Calu3 (cell line): ENCODE results near the gene PROK1. TPM values are rescaled to one million over a fixed set of nuclear protein-coding genes. Genes with fewer than 3 reads are reported as not detected.

Experiments
- BruUV-seq: library from RNA; stranded (reverse); fragments of 400-500 nt; replicated peaks from 2 replicates; lab custom pipeline; 2021; lab: Mats Ljungman, UMichigan
- CTCF ChIA-PET: fragments of 300-600 bp; sonication (Branson Sonifier 250); formaldehyde crosslinking; loops from one replicate; lab custom pipeline; 2022; ENCODE audit warnings: antibody characterized with exemption; lab: Charles Lee
- DNase-seq: peaks from one replicate; pipeline ENCODE4 v3.0.0; 2022
- H3K27ac Mint-ChIP-seq: one replicate; pipeline ENCODE4 v1.8.0; 2022; ENCODE audit warnings: mixed read lengths; ENCODE audit not compliant: unreplicated experiment
- H3K27me3 Mint-ChIP-seq: one replicate; pipeline ENCODE4 v1.8.0; 2022; ENCODE audit warnings: mixed read lengths; ENCODE audit not compliant: unreplicated experiment
- H3K36me3 Mint-ChIP-seq: one replicate; pipeline ENCODE4 v1.8.0; 2022; ENCODE audit warnings: mild to moderate bottlenecking, moderate library complexity, mixed read lengths; ENCODE audit not compliant: insufficient read depth, unreplicated experiment
- H3K4me1 Mint-ChIP-seq: one replicate; pipeline ENCODE4 v1.8.0; 2022; ENCODE audit warnings: mild to moderate bottlenecking, low read depth, mixed read lengths; ENCODE audit not compliant: unreplicated experiment
- H3K4me3 Mint-ChIP-seq: one replicate; pipeline ENCODE4 v1.8.0; 2022; ENCODE audit warnings: mild to moderate bottlenecking, low read depth, moderate library complexity, mixed read lengths; ENCODE audit not compliant: unreplicated experiment
- H3K9me3 Mint-ChIP-seq: one replicate; pipeline ENCODE4 v1.8.0; 2022; ENCODE audit warnings: low read depth, mixed read lengths; ENCODE audit not compliant: unreplicated experiment
- intact Hi-C: fragments of 100-400 bp; cut with micrococcal nuclease; formaldehyde crosslinking; loops from one replicate; pipeline ENCODE4 v1.10.0; 2022; ENCODE audit not compliant: unreplicated experiment
- total RNA-seq: library from RNA; stranded (reverse); gene quantifications from 2 replicates; pipeline ENCODE4 v1.2.3, GENCODE V29; 2022
- TF ChIP-seq, protein P1 (sequence below): fragments of 200-600 bp; IDR thresholded peaks from one replicate; pipeline ENCODE4 v1.8.0; 2022; ENCODE audit warnings: antibody characterized with exemption; ENCODE audit not compliant: unreplicated experiment

The PROK1 gene
- total RNA-seq, 1 experiment from 2014 or later: not detected

DNA sequence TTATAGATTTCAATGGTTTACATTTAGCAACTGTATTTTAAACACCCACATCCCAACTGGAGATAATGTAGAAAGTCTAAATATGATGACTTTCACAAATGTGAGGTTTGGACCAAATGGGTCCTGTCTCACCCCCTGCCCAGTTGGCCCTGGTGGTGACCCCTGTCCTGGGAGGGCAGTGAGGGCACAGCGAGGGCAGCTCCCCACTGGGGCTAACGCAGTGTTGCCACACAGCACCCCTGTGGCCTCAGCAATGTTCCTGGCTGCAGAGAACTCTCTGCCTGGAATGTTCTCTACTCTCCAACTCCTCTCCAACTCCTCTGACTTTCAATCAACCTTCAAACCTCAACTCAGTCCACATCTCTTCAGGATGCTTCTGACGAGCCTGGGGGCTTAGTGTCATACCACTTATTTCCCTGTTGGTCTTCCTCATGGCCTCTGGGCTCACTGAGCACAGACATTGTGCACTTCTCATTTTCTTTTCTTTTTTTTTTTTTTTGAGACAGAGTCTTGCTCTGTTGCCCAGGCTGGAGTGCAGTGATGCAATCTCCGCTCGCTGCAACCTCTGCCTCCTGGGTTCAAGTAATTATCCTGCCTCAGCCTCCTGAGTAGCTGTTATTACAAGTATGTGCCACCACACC is 42.2 kb downstream of the PROK1 start:
- no peaks in the 10 kb centered on the region for H3K9me3 Mint-ChIP-seq
- DNase-seq: no peak
- H3K27me3 Mint-ChIP-seq: peaks cover 11% of the 10 kb centered on the region
- no peak overlapping the region for H3K4me3 Mint-ChIP-seq
- no peak overlapping the region for H3K27ac Mint-ChIP-seq
- intact Hi-C loops: no loop called here
- peaks cover under 1% of the 10 kb centered on the region for H3K4me1 Mint-ChIP-seq
- TF ChIP-seq, protein P1, sequence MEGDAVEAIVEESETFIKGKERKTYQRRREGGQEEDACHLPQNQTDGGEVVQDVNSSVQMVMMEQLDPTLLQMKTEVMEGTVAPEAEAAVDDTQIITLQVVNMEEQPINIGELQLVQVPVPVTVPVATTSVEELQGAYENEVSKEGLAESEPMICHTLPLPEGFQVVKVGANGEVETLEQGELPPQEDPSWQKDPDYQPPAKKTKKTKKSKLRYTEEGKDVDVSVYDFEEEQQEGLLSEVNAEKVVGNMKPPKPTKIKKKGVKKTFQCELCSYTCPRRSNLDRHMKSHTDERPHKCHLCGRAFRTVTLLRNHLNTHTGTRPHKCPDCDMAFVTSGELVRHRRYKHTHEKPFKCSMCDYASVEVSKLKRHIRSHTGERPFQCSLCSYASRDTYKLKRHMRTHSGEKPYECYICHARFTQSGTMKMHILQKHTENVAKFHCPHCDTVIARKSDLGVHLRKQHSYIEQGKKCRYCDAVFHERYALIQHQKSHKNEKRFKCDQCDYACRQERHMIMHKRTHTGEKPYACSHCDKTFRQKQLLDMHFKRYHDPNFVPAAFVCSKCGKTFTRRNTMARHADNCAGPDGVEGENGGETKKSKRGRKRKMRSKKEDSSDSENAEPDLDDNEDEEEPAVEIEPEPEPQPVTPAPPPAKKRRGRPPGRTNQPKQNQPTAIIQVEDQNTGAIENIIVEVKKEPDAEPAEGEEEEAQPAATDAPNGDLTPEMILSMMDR: no peak
- no peaks in the 10 kb centered on the region for H3K36me3 Mint-ChIP-seq
- no TSS peak for BruUV-seq
- CTCF ChIA-PET: no interaction called here

DNA sequence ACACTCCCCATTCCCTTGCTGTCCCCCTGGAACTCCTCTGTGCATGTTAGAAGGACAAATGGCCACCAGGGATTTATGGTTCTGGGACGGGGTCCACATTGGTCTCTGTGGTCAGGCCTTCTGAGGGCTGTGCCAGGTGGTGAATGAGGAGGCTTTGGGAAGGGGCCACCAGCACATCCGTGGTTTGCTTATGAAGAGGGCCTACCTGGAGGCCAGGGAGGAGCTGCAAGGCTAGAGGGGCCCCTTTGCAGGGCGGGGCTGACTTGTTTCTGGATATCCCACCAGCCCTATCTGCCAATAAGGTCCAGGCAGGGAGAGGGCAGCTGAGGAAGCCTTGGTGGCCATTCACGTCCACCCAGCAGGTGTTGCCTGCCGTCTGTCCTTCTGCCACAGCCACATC is 43.1 kb downstream of the PROK1 start:
- no TSS peak for BruUV-seq
- intact Hi-C loops: no loop called here
- H3K9me3 Mint-ChIP-seq: no peaks in the 10 kb centered on the region

DNA sequence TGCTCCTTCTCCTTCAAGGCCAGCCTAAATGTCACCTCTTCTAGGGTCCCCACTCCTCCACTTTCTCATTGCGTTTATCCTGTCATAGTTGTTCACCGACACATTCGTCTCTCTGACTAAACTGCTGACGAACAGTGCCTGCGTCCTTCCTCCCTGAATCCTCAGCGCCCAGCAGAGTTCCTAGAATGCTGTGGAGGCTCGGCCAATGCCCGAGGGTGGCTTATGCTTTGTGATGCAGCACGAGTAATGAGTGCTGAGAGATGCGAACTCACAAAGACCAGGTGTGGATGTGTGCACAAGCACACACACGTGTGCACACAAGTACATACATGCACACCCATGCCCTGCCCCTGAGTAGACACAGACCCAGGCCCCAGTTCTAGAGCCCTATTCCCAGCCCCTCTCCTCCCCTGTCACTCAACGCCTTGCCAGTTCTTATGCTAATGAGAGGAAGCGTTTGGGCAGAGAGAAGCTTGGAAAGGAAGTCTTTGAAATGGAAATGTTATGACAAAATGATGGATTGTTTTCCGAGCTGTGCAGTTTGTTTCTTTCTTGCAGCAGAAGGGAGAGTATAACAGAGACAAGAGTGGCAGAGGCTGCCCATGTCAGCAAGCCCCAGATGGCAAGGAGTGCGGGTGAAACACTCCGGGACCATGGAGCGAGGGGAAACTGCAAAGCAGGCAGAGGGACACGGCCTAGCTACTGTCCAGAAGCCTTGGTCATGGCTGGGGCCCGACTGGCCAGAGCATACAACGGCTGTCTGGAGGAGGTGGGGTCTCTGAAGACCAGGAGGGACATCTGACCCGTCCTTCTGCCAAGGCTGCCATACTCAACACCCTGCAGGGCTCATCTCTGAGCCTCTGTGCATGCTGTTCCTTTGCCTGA is 43.8 kb downstream of the PROK1 start:
- intact Hi-C loops: no loop called here
- CTCF ChIA-PET: interaction anchor here (0.8 to 2.3 kb wide), 6 partner anchors 8 to 84 kb away, joined by 3 to 20 read pairs (median 11); no protein-coding TSS in a partner anchor
- Mint-ChIP-seq H3K4me3 (no peak overlapping the region), H3K4me1 (no peaks in the 10 kb centered on the region), H3K9me3 (no peaks in the 10 kb centered on the region), H3K27me3 (peaks cover 27% of the 10 kb centered on the region), H3K27ac (no peak overlapping the region), H3K36me3 (no peaks in the 10 kb centered on the region)
- no peak for DNase-seq
- BruUV-seq: no TSS peak
- TF ChIP-seq, protein P1: no peak

More for the DNA sequence above, 43.1 kb downstream of the PROK1 start:
- CTCF ChIA-PET: no interaction called here
- no peaks in the 10 kb centered on the region for H3K36me3 Mint-ChIP-seq
- no peak for DNase-seq
- no peaks in the 10 kb centered on the region for H3K4me1 Mint-ChIP-seq
- H3K27me3 Mint-ChIP-seq: peaks cover 20% of the 10 kb centered on the region
- TF ChIP-seq, protein P1: no peak
- no peak overlapping the region for H3K27ac Mint-ChIP-seq
- no peak overlapping the region for H3K4me3 Mint-ChIP-seq

DNA sequence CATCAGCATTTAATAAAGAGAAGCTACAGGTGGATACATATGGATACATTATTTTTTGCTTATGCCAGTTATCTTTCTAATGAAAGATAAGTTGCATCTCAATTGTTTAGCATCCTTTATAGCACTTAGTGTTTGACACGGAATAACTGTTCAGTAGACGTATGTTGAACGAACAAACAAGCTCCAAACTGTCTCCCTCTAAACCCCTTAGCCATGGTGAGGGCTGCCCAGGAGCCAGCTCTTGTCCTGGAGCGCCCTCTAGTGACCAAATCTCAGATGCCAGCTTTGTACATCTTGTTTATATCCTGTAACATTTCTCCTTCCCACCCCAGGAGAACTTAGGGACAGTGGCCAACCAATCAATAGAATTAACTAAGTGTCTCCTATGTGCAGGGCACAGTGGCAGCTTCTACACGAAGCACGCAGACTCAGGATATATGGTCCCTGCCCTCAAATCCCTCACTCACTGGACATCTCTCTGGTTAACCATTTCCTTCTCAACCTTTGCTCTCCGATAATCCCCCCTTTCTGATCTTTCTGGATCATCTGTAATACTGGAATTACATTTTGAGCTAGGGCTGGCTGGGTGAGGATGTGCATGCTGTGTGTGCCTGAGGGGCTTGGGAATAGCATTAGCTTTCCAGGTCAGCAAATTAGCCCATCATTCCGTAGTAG is 45.1 kb downstream of the PROK1 start:
- intact Hi-C loops: loop anchor here (1.0 to 2.0 kb wide), 3 partner anchors 31 to 293 kb away; no protein-coding TSS in a partner anchor
- peak; percentile 79 for DNase-seq
- CTCF ChIA-PET: interaction anchor here (0.5 to 2.3 kb wide), 21 partner anchors 9 to 1075 kb away, joined by 3 to 20 read pairs (median 4); partner anchors contain the start of gene RBM15
- no peaks in the 10 kb centered on the region for H3K36me3 Mint-ChIP-seq
- TF ChIP-seq, protein P1: peak; percentile 79
- H3K4me1 Mint-ChIP-seq: no peaks in the 10 kb centered on the region
- no peak overlapping the region for H3K27ac Mint-ChIP-seq
- H3K9me3 Mint-ChIP-seq: no peaks in the 10 kb centered on the region
- H3K27me3 Mint-ChIP-seq: peaks cover 36% of the 10 kb centered on the region
- no TSS peak for BruUV-seq
- H3K4me3 Mint-ChIP-seq: no peak overlapping the region
